CD14-positive monocyte (primary cell): ENCODE measurements around the gene HLCS. TPM values are rescaled to one million over a fixed set of nuclear protein-coding genes. Genes with fewer than 3 reads are reported as not detected.

Experiments
- DNase-seq, 3 donors: peaks; one replicate each; pipeline ENCODE4 v3.0.0-alpha.2; 2011 to 2022
- H2AFZ ChIP-seq: 2 replicates; pipeline ENCODE4 v1.6.0; 2012; ENCODE audit warnings: mild to moderate bottlenecking, low read depth, low read length, inconsistent platforms; ENCODE audit not compliant: insufficient read depth, poor library complexity, severe bottlenecking
- H3K27ac ChIP-seq, 2 donors: 1 replicate in 1 of 2; 2 replicates in 1 of 2; pipeline ENCODE4 v1.5.1; 2012 to 2013; ENCODE audit warnings: low read length in 2 of 2, control low read depth in 1 of 2, inconsistent platforms in 1 of 2, low read depth in 1 of 2, mild to moderate bottlenecking in 1 of 2
- H3K27me3 ChIP-seq, 2 donors: one replicate each; pipeline versions ENCODE4 v1.6.0 to v1.6.1; 2011 to 2013; ENCODE audit warnings: low read length in 2 of 2; ENCODE audit not compliant: control insufficient read depth in 2 of 2, insufficient read depth in 2 of 2
- H3K36me3 ChIP-seq, 2 donors: replicated peaks in 1 of 2; 1 replicate in 1 of 2; 2 replicates in 1 of 2; pipeline versions ENCODE4 v1.5.1 to v1.6.1; 2012 to 2013; ENCODE audit warnings: low read length in 2 of 2, control low read depth in 1 of 2, inconsistent platforms in 1 of 2, mild to moderate bottlenecking in 1 of 2; ENCODE audit not compliant: insufficient read depth in 2 of 2, control insufficient read depth in 1 of 2
- H3K4me1 ChIP-seq, 2 donors: 1 replicate in 1 of 2; 2 replicates in 1 of 2; pipeline versions ENCODE4 v1.5.1 to v1.6.1; 2012 to 2013; ENCODE audit warnings: low read length in 2 of 2, control low read depth in 1 of 2, inconsistent platforms in 1 of 2, mild to moderate bottlenecking in 1 of 2, moderate library complexity in 1 of 2; ENCODE audit not compliant: insufficient read depth in 2 of 2, control insufficient read depth in 1 of 2
- H3K4me2 ChIP-seq: replicated peaks from 2 replicates; pipeline ENCODE3; 2012; ENCODE audit warnings: low read length, moderate library complexity, mild to moderate bottlenecking; ENCODE audit not compliant: poor library complexity, severe bottlenecking; ENCODE audit errors: extremely low read depth
- H3K4me3 ChIP-seq, 3 experiments: fragments of 200-600 bp in 1 of 3; sonication (generic) in 1 of 3; replicated peaks in 1 of 3; 1 replicate in 2 of 3; 2 replicates in 1 of 3; pipeline ENCODE4 v1.5.1; 2011 to 2013; ENCODE audit warnings: low read length in 3 of 3, mild to moderate bottlenecking in 3 of 3, control low read depth in 2 of 3, low read depth in 2 of 3, inconsistent platforms in 1 of 3, moderate library complexity in 1 of 3
- H3K79me2 ChIP-seq: 2 replicates; pipeline ENCODE4 v1.6.0; 2012; ENCODE audit warnings: mild to moderate bottlenecking, control low read depth, inconsistent platforms, low read length, moderate library complexity; ENCODE audit not compliant: insufficient read depth
- H3K9ac ChIP-seq: 2 replicates; pipeline ENCODE4 v1.6.0; 2017; ENCODE audit warnings: low read length, mild to moderate bottlenecking; ENCODE audit not compliant: insufficient read depth, poor library complexity, severe bottlenecking
- H3K9me3 ChIP-seq, 2 donors: replicated peaks in 1 of 2; 1 replicate in 1 of 2; 2 replicates in 1 of 2; pipeline versions ENCODE4 v1.5.1 to v1.6.1; 2012 to 2013; ENCODE audit warnings: low read length in 2 of 2, control low read depth in 1 of 2; ENCODE audit not compliant: control insufficient read depth in 1 of 2, insufficient read depth in 1 of 2
- H4K20me1 ChIP-seq: 2 replicates; pipeline ENCODE4 v1.6.0; 2012; ENCODE audit warnings: mild to moderate bottlenecking, low read length, control low read depth, moderate library complexity; ENCODE audit not compliant: insufficient read depth
- H3K27ac Mint-ChIP-seq, 7 donors: one replicate each; pipeline ENCODE4 v1.8.0; 2020; ENCODE audit warnings: mild to moderate bottlenecking in 7 of 7, mixed read lengths in 7 of 7, moderate library complexity in 6 of 7, inconsistent platforms in 2 of 7
- H3K27me3 Mint-ChIP-seq, 3 donors: one replicate each; pipeline ENCODE4 v1.8.0; 2021 to 2022; ENCODE audit warnings: low read depth in 3 of 3, mild to moderate bottlenecking in 3 of 3, mixed read lengths in 3 of 3, moderate library complexity in 3 of 3, inconsistent platforms in 1 of 3
- H3K36me3 Mint-ChIP-seq, 2 donors: one replicate each; pipeline ENCODE4 v1.8.0; 2020; ENCODE audit warnings: mixed read lengths in 2 of 2, inconsistent platforms in 1 of 2, mild to moderate bottlenecking in 1 of 2
- H3K4me1 Mint-ChIP-seq: one replicate; pipeline ENCODE4 v1.8.0; 2020; ENCODE audit warnings: mild to moderate bottlenecking, mixed read lengths
- H3K4me3 Mint-ChIP-seq, 2 donors: one replicate each; pipeline ENCODE4 v1.8.0; 2020; ENCODE audit warnings: mild to moderate bottlenecking in 2 of 2, mixed read lengths in 2 of 2, moderate library complexity in 1 of 2
- H3K9me3 Mint-ChIP-seq, 7 donors: one replicate each; pipeline ENCODE4 v1.8.0; 2020 to 2022; ENCODE audit warnings: mixed read lengths in 7 of 7, mild to moderate bottlenecking in 6 of 7, moderate library complexity in 6 of 7, inconsistent platforms in 2 of 7
- WGBS: methylation state at CpG from one replicate; pipeline ENCODE4 v1.1.5; 2013; ENCODE audit warnings: missing lambda C conversion rate; ENCODE audit not compliant: insufficient coverage; 5-methylcytosine and 5-hydroxymethylcytosine counted together
- intact Hi-C, 2 donors: fragments of 100-400 bp; cut with micrococcal nuclease; formaldehyde crosslinking; loops; one replicate each; pipeline versions ENCODE4 v1.15.0 to v1.15.1; 2023
- polyA plus RNA-seq, 3 donors: library from polyadenylated mRNA; depleted of rRNA in 1 of 3; unstranded in 2 of 3; stranded (reverse) in 1 of 3; fragments of 300-500 nt in 2 of 3; fragments of >200 nt in 1 of 3; fragmentation: Illumina TruSeq in 2 of 3; gene quantifications; 1 replicate in 2 of 3; 2 replicates in 1 of 3; pipeline ENCODE4 v1.2.3, GENCODE V29; 2012 to 2021
- TF ChIP-seq, protein P1 (sequence below): fragments of 200-600 bp; IDR thresholded peaks from one replicate; pipeline ENCODE4 v1.8.0; 2022; ENCODE audit warnings: antibody characterized with exemption, mild to moderate bottlenecking

Gene HLCS
- polyA plus RNA-seq, 3 donors = 2.1 to 3.1 (median 2.2) TPM

DNA sequence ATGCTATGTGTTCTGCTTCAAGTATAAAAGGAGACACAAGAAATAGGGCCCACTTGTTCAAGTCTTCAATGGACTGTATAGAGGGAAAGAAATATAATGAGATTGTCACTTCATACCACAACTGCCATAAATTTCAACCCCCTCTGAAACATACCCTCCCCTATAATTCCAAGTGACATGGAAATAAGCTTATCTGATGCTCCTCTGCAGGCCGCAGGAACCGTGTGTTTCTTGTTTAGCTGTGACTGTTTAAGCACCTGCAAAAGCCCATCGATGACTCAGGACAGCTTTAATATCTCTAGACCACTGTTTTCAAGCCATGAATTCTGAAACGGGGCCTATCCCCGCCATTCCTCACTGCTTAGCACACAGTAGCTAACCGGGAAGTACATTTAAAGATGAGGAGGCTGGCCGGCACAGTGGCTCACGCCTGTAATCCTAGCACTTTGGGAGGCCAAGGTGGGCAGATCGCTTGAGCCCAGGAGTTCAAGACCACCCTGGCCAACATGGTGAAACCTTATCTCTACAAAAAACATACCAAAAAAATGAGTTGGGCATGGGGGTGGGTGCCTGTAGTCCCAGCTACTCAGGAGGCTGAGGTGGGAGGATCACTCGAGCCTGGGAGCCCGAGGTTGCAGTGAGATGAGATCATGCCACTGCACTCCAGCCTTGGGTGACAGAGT, 4.2 kb downstream of the HLCS start:
- H3K79me2 ChIP-seq = no peaks in the 10 kb centered on the region
- peaks cover 7 to 15% (median 10%) of the 10 kb centered on the region in 3 donors for H3K27me3 Mint-ChIP-seq
- no peak overlapping the region for H3K27ac Mint-ChIP-seq
- TF ChIP-seq, protein P1, sequence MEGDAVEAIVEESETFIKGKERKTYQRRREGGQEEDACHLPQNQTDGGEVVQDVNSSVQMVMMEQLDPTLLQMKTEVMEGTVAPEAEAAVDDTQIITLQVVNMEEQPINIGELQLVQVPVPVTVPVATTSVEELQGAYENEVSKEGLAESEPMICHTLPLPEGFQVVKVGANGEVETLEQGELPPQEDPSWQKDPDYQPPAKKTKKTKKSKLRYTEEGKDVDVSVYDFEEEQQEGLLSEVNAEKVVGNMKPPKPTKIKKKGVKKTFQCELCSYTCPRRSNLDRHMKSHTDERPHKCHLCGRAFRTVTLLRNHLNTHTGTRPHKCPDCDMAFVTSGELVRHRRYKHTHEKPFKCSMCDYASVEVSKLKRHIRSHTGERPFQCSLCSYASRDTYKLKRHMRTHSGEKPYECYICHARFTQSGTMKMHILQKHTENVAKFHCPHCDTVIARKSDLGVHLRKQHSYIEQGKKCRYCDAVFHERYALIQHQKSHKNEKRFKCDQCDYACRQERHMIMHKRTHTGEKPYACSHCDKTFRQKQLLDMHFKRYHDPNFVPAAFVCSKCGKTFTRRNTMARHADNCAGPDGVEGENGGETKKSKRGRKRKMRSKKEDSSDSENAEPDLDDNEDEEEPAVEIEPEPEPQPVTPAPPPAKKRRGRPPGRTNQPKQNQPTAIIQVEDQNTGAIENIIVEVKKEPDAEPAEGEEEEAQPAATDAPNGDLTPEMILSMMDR = no peak
- no peaks in the 10 kb centered on the region for H3K36me3 ChIP-seq
- H3K4me1 Mint-ChIP-seq = peaks cover 17% of the 10 kb centered on the region
- WGBS = 60% methylated on average over 5 of the region's 11 CpGs
- H3K4me1 ChIP-seq = peaks cover 10 to 12% of the 10 kb centered on the region in 2 donors
- no peaks in the 10 kb centered on the region for H3K9me3 ChIP-seq
- no peak overlapping the region for H3K4me2 ChIP-seq
- H2AFZ ChIP-seq = no peak overlapping the region
- peaks cover 0 to 12% of the 10 kb centered on the region in 2 donors for H3K27me3 ChIP-seq
- no peak overlapping the region for H3K9ac ChIP-seq
- H3K9me3 Mint-ChIP-seq = peaks cover 0 to 5% (median 0%) of the 10 kb centered on the region in 7 donors
- no peak for DNase-seq
- H3K4me3 Mint-ChIP-seq = no peak overlapping the region
- no peaks in the 10 kb centered on the region for H4K20me1 ChIP-seq
- H3K36me3 Mint-ChIP-seq = peaks cover 4 to 6% of the 10 kb centered on the region in 2 donors
- no peak overlapping the region for H3K27ac ChIP-seq
- intact Hi-C loops = no loop called here
- no peak overlapping the region for H3K4me3 ChIP-seq

DNA sequence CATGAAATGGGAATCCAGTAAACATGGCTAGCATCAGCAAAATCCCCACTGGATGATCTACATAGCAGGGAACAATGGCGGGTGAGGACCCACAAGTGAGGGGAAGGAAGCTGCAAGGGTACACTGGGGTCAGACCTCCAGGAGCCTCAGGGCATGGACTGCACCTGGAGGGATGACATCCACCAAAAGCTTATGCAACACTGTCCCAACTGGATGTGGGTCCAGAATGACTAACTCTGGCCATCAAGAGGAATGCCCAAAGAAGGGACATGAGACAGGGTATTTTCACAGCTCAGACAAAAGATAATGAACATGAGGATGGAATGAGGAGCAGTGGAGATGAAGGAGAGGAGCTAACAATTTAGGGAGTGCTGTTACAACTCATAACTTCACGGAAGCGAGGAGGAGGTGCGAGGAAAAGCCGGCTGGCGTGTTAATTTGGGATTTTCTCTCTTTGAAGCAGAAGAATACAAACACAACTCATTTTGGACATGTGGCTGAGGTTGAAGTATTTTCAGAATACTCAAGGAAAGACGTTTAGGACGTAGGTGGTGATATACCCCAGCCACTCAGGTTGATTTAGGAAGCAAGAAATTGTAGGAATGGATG, 5.7 kb downstream of the HLCS start:
- Histone ChIP-seq H3K27ac (no peak overlapping the region), H4K20me1 (no peaks in the 10 kb centered on the region), H3K4me1 (peaks cover 2 to 4% of the 10 kb centered on the region in 2 donors), H3K9me3 (no peaks in the 10 kb centered on the region), H3K4me2 (no peak overlapping the region), H2AFZ (no peak overlapping the region), H3K27me3 (peaks cover 0 to 6% of the 10 kb centered on the region in 2 donors), H3K4me3 (no peak overlapping the region), H3K79me2 (no peaks in the 10 kb centered on the region), H3K36me3 (no peaks in the 10 kb centered on the region), H3K9ac (no peak overlapping the region)
- Mint-ChIP-seq H3K4me3 (no peak overlapping the region), H3K9me3 (peaks cover 0 to 2% (median 0%) of the 10 kb centered on the region in 7 donors), H3K27ac (no peak overlapping the region), H3K4me1 (peaks cover 12% of the 10 kb centered on the region), H3K36me3 (peaks cover 8 to 10% of the 10 kb centered on the region in 2 donors), H3K27me3 (peaks cover 4 to 10% (median 9%) of the 10 kb centered on the region in 3 donors)
- no peak for DNase-seq
- WGBS = 100% methylated on average over 1 of the region's 8 CpGs
- TF ChIP-seq, protein P1 = no peak
- intact Hi-C loops = no loop called here
